ENCODE measurements around the gene WDR81.

Gene WDR81

GRCh38 chr17:1724351-1724868 lies at the start of gene WDR81:
Gene WDR81 (plus strand): TSS chr17:1724704. CDS start chr17:1724960, 256 bp downstream.
- H3K4me3 ChIP-seq (ENCODE audit: low read length): peak within 1 kb of the TSS; percentile 81
- H3K4me2 ChIP-seq (ENCODE audit: low read length): peak within 1 kb of the TSS; percentile 83
- peak within 1 kb of the TSS; percentile 81 for H2AFZ ChIP-seq (ENCODE audit: low read depth, low read length)
- no peak for TF ChIP-seq CTCF (IDR thresholded peaks at IDR 0.05; ENCODE audit: low read depth, low read length)
- TF ChIP-seq EZH2phosphoT487 (IDR thresholded peaks at IDR 0.05; ENCODE audit: low read depth): no peak
- H3K36me3 ChIP-seq (replicated peaks; ENCODE audit: low read depth, low read length): peaks cover 21% of the 10 kb centered on the region
- no peaks in the 10 kb centered on the region for H4K20me1 ChIP-seq (ENCODE audit: insufficient read depth, low read length)
- H3K27me3 ChIP-seq (ENCODE audit: low read depth, low read length): no peaks in the 10 kb centered on the region
- H3K9ac ChIP-seq (ENCODE audit: low read length): peak within 1 kb of the TSS; percentile 73
- peak within 1 kb of the TSS; percentile 75 for H3K27ac ChIP-seq (ENCODE audit: low read length)
- no peaks in the 10 kb centered on the region for H3K9me3 ChIP-seq (ENCODE audit: insufficient read depth, low read length)
- peaks cover 35% of the 10 kb centered on the region for H3K79me2 ChIP-seq (ENCODE audit: low read length)
- peaks cover 50% of the 10 kb centered on the region for H3K4me1 ChIP-seq (ENCODE audit: low read length)

- Histone ChIP-seq H3K27ac (ENCODE audit: low read length) (no peak overlapping the region), H4K20me1 (ENCODE audit: insufficient read depth, low read length) (peaks cover 3% of the 10 kb centered on the region; the same call in 1 of the 2 replicates), H3K9ac (ENCODE audit: low read length) (no peak overlapping the region), H3K27me3 (ENCODE audit: low read depth, low read length) (no peaks in the 10 kb centered on the region), H3K36me3 (replicated peaks; ENCODE audit: low read depth, low read length) (peaks cover 76% of the 10 kb centered on the region), H3K4me1 (ENCODE audit: low read length) (no peaks in the 10 kb centered on the region), H3K79me2 (ENCODE audit: low read length) (peaks cover 2% of the 10 kb centered on the region), H3K4me2 (ENCODE audit: low read length) (no peak overlapping the region), H2AFZ (ENCODE audit: low read depth, low read length) (no peak overlapping the region), H3K4me3 (ENCODE audit: low read length) (no peak overlapping the region), H3K9me3 (ENCODE audit: insufficient read depth, low read length) (no peaks in the 10 kb centered on the region)
- TF ChIP-seq EZH2phosphoT487 (IDR thresholded peaks at IDR 0.05; ENCODE audit: low read depth): no peak
- TF ChIP-seq CTCF (IDR thresholded peaks at IDR 0.05; ENCODE audit: low read depth, low read length): no peak
These were observed 48.1 kb upstream of the WDR81 start for GRCh38 chr17:1676401-1676800.

- Histone ChIP-seq H4K20me1 (ENCODE audit: insufficient read depth, low read length) (peaks cover 21% of the 10 kb centered on the region), H3K27ac (ENCODE audit: low read length) (peak overlapping the region; percentile 64; the same call in 1 of the 2 replicates), H3K79me2 (ENCODE audit: low read length) (peaks cover 33% of the 10 kb centered on the region), H2AFZ (ENCODE audit: low read depth, low read length) (no peak overlapping the region), H3K9ac (ENCODE audit: low read length) (peak overlapping the region; percentile 86), H3K9me3 (ENCODE audit: insufficient read depth, low read length) (no peaks in the 10 kb centered on the region), H3K4me2 (ENCODE audit: low read length) (peak overlapping the region; percentile 82), H3K4me1 (ENCODE audit: low read length) (peaks cover 9% of the 10 kb centered on the region), H3K36me3 (replicated peaks; ENCODE audit: low read depth, low read length) (peaks cover 47% of the 10 kb centered on the region), H3K4me3 (ENCODE audit: low read length) (peak overlapping the region; percentile 90), H3K27me3 (ENCODE audit: low read depth, low read length) (no peaks in the 10 kb centered on the region)
- no peak for TF ChIP-seq CTCF (IDR thresholded peaks at IDR 0.05; ENCODE audit: low read depth, low read length)
- TF ChIP-seq EZH2phosphoT487 (IDR thresholded peaks at IDR 0.05; ENCODE audit: low read depth): no peak
These were observed 41.0 kb upstream of the WDR81 start for GRCh38 chr17:1683459-1683858.

GRCh38 chr17:1684378-1685189 lies 39.9 kb upstream of the WDR81 start, which contains the start of gene PRPF8:
Gene PRPF8 (minus strand): TSS chr17:1684867. CDS start chr17:1684571, 296 bp downstream.
- peak within 1 kb of the TSS; percentile 86 for H3K9ac ChIP-seq (ENCODE audit: low read length)
- peak within 1 kb of the TSS; percentile 91 for H3K4me2 ChIP-seq (ENCODE audit: low read length)
- H3K27me3 ChIP-seq (ENCODE audit: low read depth, low read length): no peaks in the 10 kb centered on the region
- H2AFZ ChIP-seq (ENCODE audit: low read depth, low read length): peak within 1 kb of the TSS; percentile 75; the same call in 1 of the 2 replicates
- peaks cover 9% of the 10 kb centered on the region for H3K4me1 ChIP-seq (ENCODE audit: low read length)
- no peaks in the 10 kb centered on the region for H3K9me3 ChIP-seq (ENCODE audit: insufficient read depth, low read length)
- peak within 1 kb of the TSS; percentile 90 for H3K4me3 ChIP-seq (ENCODE audit: low read length)
- H3K79me2 ChIP-seq (ENCODE audit: low read length): peaks cover 33% of the 10 kb centered on the region
- TF ChIP-seq EZH2phosphoT487 (IDR thresholded peaks at IDR 0.05; ENCODE audit: low read depth) (no peak), CTCF (IDR thresholded peaks at IDR 0.05; ENCODE audit: low read depth, low read length) (no peak)
- peaks cover 21% of the 10 kb centered on the region for H4K20me1 ChIP-seq (ENCODE audit: insufficient read depth, low read length)
- peak within 1 kb of the TSS; percentile 64 for H3K27ac ChIP-seq (ENCODE audit: low read length)
- H3K36me3 ChIP-seq (replicated peaks; ENCODE audit: low read depth, low read length): peaks cover 35% of the 10 kb centered on the region

Measured in OCI-LY3 (cell line).